Naive B cell (primary cell): ENCODE results near the gene RETN. TPM values are rescaled to one million over a fixed set of nuclear protein-coding genes. Genes with fewer than 3 reads are reported as not detected.

Experiments
- ATAC-seq, 2 donors: fragments of 150-1000 bp; cut with Tn5 transposase; 2 replicates each; pipeline ENCODE4 v1.10.0; 2021; ENCODE audit warnings: low read depth in 2 of 2, mild to moderate bottlenecking in 2 of 2, moderate library complexity in 2 of 2
- DNase-seq: peaks from one replicate; pipeline ENCODE4 v3.0.0; 2022
- H3K27ac Mint-ChIP-seq, 6 donors: one replicate each; pipeline ENCODE4 v1.8.0; 2020 to 2022; ENCODE audit warnings: mild to moderate bottlenecking in 6 of 6, mixed read lengths in 6 of 6, moderate library complexity in 5 of 6, inconsistent platforms in 2 of 6
- H3K27me3 Mint-ChIP-seq, 3 donors: one replicate each; pipeline ENCODE4 v1.8.0; 2021 to 2022; ENCODE audit warnings: mixed read lengths in 3 of 3, mild to moderate bottlenecking in 1 of 3
- H3K36me3 Mint-ChIP-seq, 2 donors: one replicate each; pipeline ENCODE4 v1.8.0; 2020 to 2022; ENCODE audit warnings: mixed read lengths in 2 of 2, inconsistent platforms in 1 of 2, mild to moderate bottlenecking in 1 of 2
- H3K4me1 Mint-ChIP-seq, 3 donors: one replicate each; pipeline ENCODE4 v1.8.0; 2020 to 2022; ENCODE audit warnings: mixed read lengths in 3 of 3, inconsistent platforms in 1 of 3, mild to moderate bottlenecking in 1 of 3, moderate library complexity in 1 of 3
- H3K4me3 Mint-ChIP-seq, 8 donors: one replicate each; pipeline ENCODE4 v1.8.0; 2020 to 2022; ENCODE audit warnings: mild to moderate bottlenecking in 8 of 8, mixed read lengths in 8 of 8, moderate library complexity in 8 of 8, inconsistent platforms in 2 of 8
- H3K9me3 Mint-ChIP-seq, 7 donors: one replicate each; pipeline ENCODE4 v1.8.0; 2020 to 2022; ENCODE audit warnings: mixed read lengths in 7 of 7, mild to moderate bottlenecking in 5 of 7, inconsistent platforms in 2 of 7, moderate library complexity in 1 of 7
- polyA plus RNA-seq, 6 donors: library from polyadenylated mRNA; unstranded; fragments of 300-500 nt; fragmentation: Illumina TruSeq; gene quantifications; one replicate each; pipeline ENCODE4 v1.2.3, GENCODE V29; 2021; ENCODE audit warnings: low read depth in 6 of 6

The RETN gene
- polyA plus RNA-seq, result not detected

- DNase-seq (no peak), ATAC-seq (no peak)
- Mint-ChIP-seq H3K9me3 (peaks cover 0 to 1% (median 0%) of the 10 kb centered on the region in 7 donors), H3K4me1 (peaks cover 9 to 12% (median 12%) of the 10 kb centered on the region in 3 donors), H3K27ac (peak within 1 kb of the TSS in 2 of 6 donors; percentile 68 to 72), H3K36me3 (no peaks in the 10 kb centered on the region), H3K4me3 (peak within 1 kb of the TSS in 4 of 8 donors; percentile 26 to 65 (median 56)), H3K27me3 (peaks cover 34 to 64% (median 52%) of the 10 kb centered on the region in 3 donors)
Observed at GRCh38 chr19:7668842-7669241, at the start of gene RETN. TSS of gene RETN (plus strand) at chr19:7669049. CDS start at chr19:7669327, 278 bp downstream.

- Mint-ChIP-seq H3K4me1 (peaks cover 0 to 10% (median 0%) of the 10 kb centered on the region in 3 donors), H3K36me3 (peaks cover 18% of the 10 kb centered on the region in 2 donors), H3K27ac (no peak overlapping the region), H3K9me3 (peaks cover 0 to 1% (median 0%) of the 10 kb centered on the region in 7 donors), H3K4me3 (no peak overlapping the region), H3K27me3 (no peaks in the 10 kb centered on the region)
- ATAC-seq (no peak), DNase-seq (no peak)
Observed at GRCh38 chr19:7619671-7620441, 49.0 kb upstream of the RETN start.

GRCh38 chr19:7620442-7621412 is 48.1 kb upstream of the RETN start:
- H3K4me3 Mint-ChIP-seq, result no peak overlapping the region
- peaks cover 18% of the 10 kb centered on the region in 2 donors for H3K36me3 Mint-ChIP-seq
- peaks cover 0 to 12% (median 0%) of the 10 kb centered on the region in 3 donors for H3K4me1 Mint-ChIP-seq
- no peak for DNase-seq
- no peaks in the 10 kb centered on the region for H3K27me3 Mint-ChIP-seq
- no peak overlapping the region for H3K27ac Mint-ChIP-seq
- H3K9me3 Mint-ChIP-seq, result peaks cover 0 to 1% (median 0%) of the 10 kb centered on the region in 7 donors
- ATAC-seq, result no peak

- Mint-ChIP-seq H3K4me1 (peaks cover 9 to 24% (median 10%) of the 10 kb centered on the region in 3 donors), H3K9me3 (no peaks in the 10 kb centered on the region), H3K27me3 (no peaks in the 10 kb centered on the region), H3K27ac (no peak overlapping the region), H3K4me3 (peak overlapping the region in 1 of 8 donors; percentile 18), H3K36me3 (peaks cover 16 to 18% of the 10 kb centered on the region in 2 donors)
- DNase-seq (no peak), ATAC-seq (peak; percentile 28 to 29)
Observed at GRCh38 chr19:7622933-7623685, 45.7 kb upstream of the RETN start.

- DNase-seq, result no peak
- Mint-ChIP-seq H3K36me3 (peaks cover 9 to 11% of the 10 kb centered on the region in 2 donors), H3K9me3 (no peaks in the 10 kb centered on the region), H3K4me3 (peak overlapping the region in 1 of 8 donors; percentile 24), H3K27me3 (no peaks in the 10 kb centered on the region), H3K4me1 (peaks cover 18 to 23% (median 19%) of the 10 kb centered on the region in 3 donors), H3K27ac (no peak overlapping the region)
- no peak for ATAC-seq
Observed at GRCh38 chr19:7623725-7624603, 44.9 kb upstream of the RETN start.

- H3K27ac Mint-ChIP-seq, result no peak overlapping the region
- no peak for ATAC-seq
- peaks cover 26 to 32% (median 27%) of the 10 kb centered on the region in 3 donors for H3K4me1 Mint-ChIP-seq
- no peak for DNase-seq
- H3K9me3 Mint-ChIP-seq, result no peaks in the 10 kb centered on the region
- no peaks in the 10 kb centered on the region for H3K27me3 Mint-ChIP-seq
- H3K36me3 Mint-ChIP-seq, result peaks cover 11 to 16% of the 10 kb centered on the region in 2 donors
- peak overlapping the region in 1 of 8 donors; percentile 24 for H3K4me3 Mint-ChIP-seq
Observed at GRCh38 chr19:7624810-7625209, 44.0 kb upstream of the RETN start.

GRCh38 chr19:7625763-7626372 is 43.0 kb upstream of the RETN start:
- peak overlapping the region in 1 of 8 donors; percentile 9 for H3K4me3 Mint-ChIP-seq

GRCh38 chr19:7627166-7627565 is 41.7 kb upstream of the RETN start:
- peaks cover 40 to 50% (median 42%) of the 10 kb centered on the region in 3 donors for H3K4me1 Mint-ChIP-seq
- DNase-seq, result no peak
- no peaks in the 10 kb centered on the region for H3K9me3 Mint-ChIP-seq
- peak overlapping the region in 3 of 8 donors; percentile 26 to 94 (median 75) for H3K4me3 Mint-ChIP-seq
- no peaks in the 10 kb centered on the region for H3K27me3 Mint-ChIP-seq
- H3K36me3 Mint-ChIP-seq, result peaks cover 6 to 18% of the 10 kb centered on the region in 2 donors
- no peak overlapping the region for H3K27ac Mint-ChIP-seq
- no peak for ATAC-seq

More at GRCh38 chr19:7625763-7626372, 43.0 kb upstream of the RETN start:
- Mint-ChIP-seq H3K9me3 (no peaks in the 10 kb centered on the region), H3K27ac (no peak overlapping the region), H3K36me3 (peaks cover 11 to 18% of the 10 kb centered on the region in 2 donors), H3K4me1 (peaks cover 37 to 42% (median 38%) of the 10 kb centered on the region in 3 donors), H3K27me3 (no peaks in the 10 kb centered on the region)
- DNase-seq, result no peak
- no peak for ATAC-seq

- peak overlapping the region; percentile 93 to 100 (median 98) for H3K4me3 Mint-ChIP-seq
- H3K27ac Mint-ChIP-seq, result peak overlapping the region; percentile 98 to 99 (median 99)
- H3K27me3 Mint-ChIP-seq, result no peaks in the 10 kb centered on the region
- H3K4me1 Mint-ChIP-seq, result peaks cover 42 to 55% (median 45%) of the 10 kb centered on the region in 3 donors
- peaks cover 0 to 11% of the 10 kb centered on the region in 2 donors for H3K36me3 Mint-ChIP-seq
- ATAC-seq (no peak), DNase-seq (no peak)
- H3K9me3 Mint-ChIP-seq, result no peaks in the 10 kb centered on the region
Observed at GRCh38 chr19:7628589-7629311, 40.1 kb upstream of the RETN start.

- H3K27ac Mint-ChIP-seq, result peak within 1 kb of the TSS; percentile 98 to 99 (median 99)
- ATAC-seq, result peak; percentile 97 to 98
- peak; percentile 94 for DNase-seq
- H3K36me3 Mint-ChIP-seq, result peaks cover 0 to 11% of the 10 kb centered on the region in 2 donors
- H3K27me3 Mint-ChIP-seq, result no peaks in the 10 kb centered on the region
- peaks cover 45 to 62% (median 49%) of the 10 kb centered on the region in 3 donors for H3K4me1 Mint-ChIP-seq
- H3K9me3 Mint-ChIP-seq, result no peaks in the 10 kb centered on the region
- peak within 1 kb of the TSS; percentile 93 to 100 (median 98) for H3K4me3 Mint-ChIP-seq
Observed at GRCh38 chr19:7629347-7630054, 39.3 kb upstream of the RETN start, which contains the start of the genes PET100 and XAB2. TSS of gene PET100 (plus strand) at chr19:7629793. CDS start at chr19:7629834, 41 bp downstream. TSS of gene XAB2 (minus strand) at chr19:7629545. CDS start at chr19:7629527, 18 bp downstream.
